A204.1 (cell line): ENCODE results near the gene ABCB6.
A peak's percentile ranks its signal among the peaks of the same experiment; 100 is the strongest.

Experiments used
- FAIRE-seq: peaks from 2 replicates; lab custom pipeline; 2012; peaks lifted over from hg19 to GRCh38; lab: Jason Lieb, UNC

Gene ABCB6

GRCh38 chr2:219245148-219245898 is 26.6 kb upstream of the ABCB6 start, which contains the start of the genes GLB1L and STK16:
TSS of gene GLB1L (minus strand) at chr2:219245444. CDS start at chr2:219243573, 1,871 bp downstream.
TSS of gene STK16 (plus strand) at chr2:219245479. CDS start at chr2:219246000, 521 bp downstream.
- FAIRE-seq: no peak

GRCh38 chr2:219244789-219245147 is 26.0 kb upstream of the ABCB6 start:
- no peak for FAIRE-seq

GRCh38 chr2:219243291-219243761 is 24.6 kb upstream of the ABCB6 start:
- no peak for FAIRE-seq

GRCh38 chr2:219234331-219234730 is 15.6 kb upstream of the ABCB6 start:
- FAIRE-seq: no peak

- FAIRE-seq: no peak
These were observed 11.3 kb upstream of the ABCB6 start for GRCh38 chr2:219230059-219230540.

GRCh38 chr2:219229305-219230058 is 10.7 kb upstream of the ABCB6 start, which contains the start of the genes ANKZF1 and ATG9A:
TSS of gene ANKZF1 (plus strand) at chr2:219229806. CDS start at chr2:219230258, 452 bp downstream.
TSS of gene ATG9A (minus strand) at chr2:219229636. CDS start at chr2:219228024, 1,612 bp downstream.
- peak; percentile 96 for FAIRE-seq

GRCh38 chr2:219228911-219229304 is 10.2 kb upstream of the ABCB6 start:
- no peak for FAIRE-seq

GRCh38 chr2:219228041-219228910 is 9.5 kb upstream of the ABCB6 start:
- no peak for FAIRE-seq

- FAIRE-seq: no peak
These were observed 6.6 kb upstream of the ABCB6 start for GRCh38 chr2:219225350-219225749.

- FAIRE-seq: no peak
These were observed 5.3 kb upstream of the ABCB6 start for GRCh38 chr2:219223831-219224610.

GRCh38 chr2:219221957-219222518 is 3.3 kb upstream of the ABCB6 start:
- no peak for FAIRE-seq

- FAIRE-seq: no peak
These were observed 2.1 kb upstream of the ABCB6 start for GRCh38 chr2:219220652-219221402.

- no peak for FAIRE-seq
These were observed 1.2 kb upstream of the ABCB6 start for GRCh38 chr2:219219784-219220532.

GRCh38 chr2:219218217-219218731 is 484 bp downstream of the ABCB6 start:
- FAIRE-seq: no peak

GRCh38 chr2:219216535-219216915 is 2.2 kb downstream of the ABCB6 start:
- no peak for FAIRE-seq

GRCh38 chr2:219215871-219216534 is 2.8 kb downstream of the ABCB6 start:
- FAIRE-seq: no peak

GRCh38 chr2:219214786-219215185 is 4.0 kb downstream of the ABCB6 start:
- FAIRE-seq: no peak

- FAIRE-seq: no peak
These were observed 4.6 kb downstream of the ABCB6 start for GRCh38 chr2:219214141-219214540.
